ENCODE results near the gene TULP4. TPM values are rescaled to one million over a fixed set of nuclear protein-coding genes. Genes with fewer than 3 reads are reported as not detected.

Gene TULP4
- total RNA-seq, 6 experiments from 2014 or later: 27.0 to 42.4 (median 32.3) TPM

DNA sequence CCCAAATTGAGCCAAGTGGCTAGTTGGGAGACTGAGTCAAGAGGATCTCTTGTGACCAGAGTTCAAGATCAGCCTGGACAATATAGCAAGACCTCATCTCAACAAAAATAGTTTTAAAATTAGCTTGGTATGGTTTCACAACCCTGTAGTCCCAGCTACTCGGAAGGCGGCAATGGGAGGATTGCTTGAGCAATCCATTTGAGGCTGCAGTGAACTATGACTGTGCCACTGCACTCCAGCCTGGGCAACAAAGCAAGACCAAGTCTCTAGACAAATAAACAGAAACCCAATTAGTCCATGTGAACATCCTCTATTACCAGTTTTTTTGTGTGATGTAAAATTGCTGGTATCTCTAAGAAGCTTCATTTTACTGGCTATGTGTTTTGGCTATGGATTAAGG, 106.2 kb downstream of the TULP4 start:
- Histone ChIP-seq H3K27me3 (no peaks in the 10 kb centered on the region), H3K36me3 (no peaks in the 10 kb centered on the region), H3K9me3 (no peaks in the 10 kb centered on the region), H3K4me3 (no peak overlapping the region), H3K4me1 (no peaks in the 10 kb centered on the region), H3K27ac (no peak overlapping the region)
- no CpG with 5 or more reads among the region's 2 CpGs for WGBS (ENCODE audit: insufficient coverage, low coverage, low lambda C conversion rate, missing lambda C conversion rate)
- intact Hi-C loops (cut with DNase I): no loop called here
- no peak for TF ChIP-seq POLR2A (IDR thresholded peaks at IDR 0.05)
- TF ChIP-seq, protein P1, sequence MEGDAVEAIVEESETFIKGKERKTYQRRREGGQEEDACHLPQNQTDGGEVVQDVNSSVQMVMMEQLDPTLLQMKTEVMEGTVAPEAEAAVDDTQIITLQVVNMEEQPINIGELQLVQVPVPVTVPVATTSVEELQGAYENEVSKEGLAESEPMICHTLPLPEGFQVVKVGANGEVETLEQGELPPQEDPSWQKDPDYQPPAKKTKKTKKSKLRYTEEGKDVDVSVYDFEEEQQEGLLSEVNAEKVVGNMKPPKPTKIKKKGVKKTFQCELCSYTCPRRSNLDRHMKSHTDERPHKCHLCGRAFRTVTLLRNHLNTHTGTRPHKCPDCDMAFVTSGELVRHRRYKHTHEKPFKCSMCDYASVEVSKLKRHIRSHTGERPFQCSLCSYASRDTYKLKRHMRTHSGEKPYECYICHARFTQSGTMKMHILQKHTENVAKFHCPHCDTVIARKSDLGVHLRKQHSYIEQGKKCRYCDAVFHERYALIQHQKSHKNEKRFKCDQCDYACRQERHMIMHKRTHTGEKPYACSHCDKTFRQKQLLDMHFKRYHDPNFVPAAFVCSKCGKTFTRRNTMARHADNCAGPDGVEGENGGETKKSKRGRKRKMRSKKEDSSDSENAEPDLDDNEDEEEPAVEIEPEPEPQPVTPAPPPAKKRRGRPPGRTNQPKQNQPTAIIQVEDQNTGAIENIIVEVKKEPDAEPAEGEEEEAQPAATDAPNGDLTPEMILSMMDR (IDR thresholded peaks at IDR 0.05): no peak
- DNase-seq (no peak), ATAC-seq (no peak)

DNA sequence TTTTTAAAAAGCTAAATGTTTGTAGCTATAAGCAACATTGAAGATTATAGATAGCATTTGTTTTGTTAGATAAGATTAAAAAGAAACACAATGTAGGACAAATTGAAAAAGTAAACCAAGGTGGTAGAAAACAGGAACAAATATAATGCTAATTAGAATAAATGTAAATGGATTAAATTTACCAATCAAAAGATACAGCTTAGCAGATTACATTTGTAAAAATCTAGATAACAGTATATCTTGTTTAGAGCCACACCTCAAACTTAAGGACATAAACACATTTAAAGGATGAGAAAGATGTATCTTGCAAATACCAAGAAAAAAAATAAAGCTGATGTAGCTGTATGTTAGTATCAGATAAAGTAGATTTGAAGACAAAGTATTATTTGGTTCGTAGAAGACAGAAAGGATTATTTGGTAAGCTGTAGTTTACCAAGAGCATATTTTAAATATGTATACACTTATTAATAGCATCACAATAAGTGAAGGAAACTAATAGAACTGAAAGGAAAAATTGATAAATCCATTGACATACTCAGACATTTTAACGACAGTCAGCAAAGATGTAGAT, 107.2 kb downstream of the TULP4 start:
- Histone ChIP-seq H3K4me1 (no peaks in the 10 kb centered on the region), H3K9me3 (no peaks in the 10 kb centered on the region), H3K27ac (no peak overlapping the region), H3K36me3 (no peaks in the 10 kb centered on the region), H3K4me3 (no peak overlapping the region), H3K27me3 (no peaks in the 10 kb centered on the region)
- no peak for DNase-seq
- TF ChIP-seq POLR2A (IDR thresholded peaks at IDR 0.05): no peak
- TF ChIP-seq, protein P1 (IDR thresholded peaks at IDR 0.05): no peak
- WGBS (ENCODE audit: insufficient coverage, low coverage, low lambda C conversion rate, missing lambda C conversion rate): 100% methylated on average over 2 of the region's 2 CpGs
- intact Hi-C loops (cut with DNase I): no loop called here
- ATAC-seq: no peak

DNA sequence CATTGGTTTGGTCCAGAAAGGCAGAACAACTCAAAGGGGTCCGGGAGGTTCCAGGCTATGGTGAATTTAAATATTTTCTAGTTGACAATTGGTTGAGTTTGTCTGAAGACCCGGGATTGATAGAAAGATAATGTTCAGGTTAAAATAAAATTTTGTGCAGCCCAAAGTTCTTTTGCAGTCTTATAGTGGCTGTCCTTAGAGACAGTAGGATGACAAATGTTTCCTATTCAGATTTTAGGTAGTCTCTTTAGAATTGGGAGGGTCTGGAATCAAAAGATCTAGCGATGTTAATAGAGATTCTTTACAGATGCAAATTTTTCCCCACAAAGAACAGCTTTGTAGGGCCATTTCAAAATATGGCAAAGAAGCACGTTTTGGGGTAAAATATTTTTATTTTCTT, 109.1 kb downstream of the TULP4 start:
- DNase-seq: no peak
- no peak overlapping the region for H3K27ac ChIP-seq
- H3K9me3 ChIP-seq: no peaks in the 10 kb centered on the region
- no peak for ATAC-seq
- no peak overlapping the region for H3K4me3 ChIP-seq
- H3K36me3 ChIP-seq: no peaks in the 10 kb centered on the region
- intact Hi-C loops (cut with DNase I): no loop called here
- no peaks in the 10 kb centered on the region for H3K27me3 ChIP-seq
- WGBS (ENCODE audit: insufficient coverage, low coverage, low lambda C conversion rate, missing lambda C conversion rate): 76% methylated on average over 4 of the region's 4 CpGs
- TF ChIP-seq, protein P1 (IDR thresholded peaks at IDR 0.05): no peak
- TF ChIP-seq POLR2A (IDR thresholded peaks at IDR 0.05): no peak
- no peaks in the 10 kb centered on the region for H3K4me1 ChIP-seq

DNA sequence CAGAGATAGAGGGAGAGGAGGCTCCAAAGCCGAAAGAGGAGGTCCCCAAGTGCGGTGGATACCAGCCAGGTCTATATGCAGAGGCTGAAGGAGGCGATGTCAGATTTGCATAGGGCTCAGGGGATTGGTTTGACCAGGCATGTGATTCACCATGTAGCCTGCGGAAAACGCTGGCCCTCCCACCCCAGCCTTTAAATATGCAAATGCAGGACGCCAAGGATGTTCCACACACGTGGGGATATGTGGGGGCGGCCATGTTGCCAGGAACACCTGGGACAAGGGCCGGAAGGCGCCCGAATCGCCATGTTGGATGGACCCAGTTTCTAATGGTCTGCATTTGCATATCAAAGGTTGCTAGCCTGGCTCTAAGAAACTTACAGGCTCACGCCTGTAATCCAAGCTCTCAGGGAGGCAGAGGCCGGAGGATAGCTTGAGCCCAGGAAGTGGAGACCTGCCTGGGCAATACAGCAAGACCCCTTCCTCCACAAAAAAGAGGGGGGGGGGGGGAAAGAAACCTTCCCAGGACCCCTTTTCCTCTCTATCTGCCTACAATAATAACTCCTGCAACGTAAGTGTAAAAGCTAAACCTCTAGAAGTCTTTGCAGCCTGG, 110.5 kb downstream of the TULP4 start:
- TF ChIP-seq, protein P1 (IDR thresholded peaks at IDR 0.05): no peak
- TF ChIP-seq POLR2A (IDR thresholded peaks at IDR 0.05): no peak
- H3K4me3 ChIP-seq: no peak overlapping the region
- no peaks in the 10 kb centered on the region for H3K36me3 ChIP-seq
- no peaks in the 10 kb centered on the region for H3K27me3 ChIP-seq
- H3K27ac ChIP-seq: no peak overlapping the region
- ATAC-seq: no peak
- no peak for DNase-seq
- intact Hi-C loops (cut with DNase I): no loop called here
- no peaks in the 10 kb centered on the region for H3K9me3 ChIP-seq
- H3K4me1 ChIP-seq: no peaks in the 10 kb centered on the region
- 100% methylated on average over 3 of the region's 15 CpGs for WGBS (ENCODE audit: insufficient coverage, low coverage, low lambda C conversion rate, missing lambda C conversion rate)
